NCI-H446 treated with DMSO at 0.1 percent for 48 hours (cell line): ENCODE data around the gene TRIM40.

ENCODE experiments used
- DNase-seq: peaks from one replicate; lab custom pipeline; 2025; lab: John Stamatoyannopoulos, UW

TRIM40 gene

GRCh38 chr6:30149234-30149633, 13.3 kb downstream of the TRIM40 start:
- no peak for DNase-seq

GRCh38 chr6:30149858-30150550, 14.1 kb downstream of the TRIM40 start:
- no peak for DNase-seq

GRCh38 chr6:30150671-30151395, 14.9 kb downstream of the TRIM40 start:
- no peak for DNase-seq

- no peak for DNase-seq
These were observed 15.6 kb downstream of the TRIM40 start for GRCh38 chr6:30151580-30151979.

- no peak for DNase-seq
These were observed 16.2 kb downstream of the TRIM40 start for GRCh38 chr6:30152016-30152673.

- no peak for DNase-seq
These were observed 17.1 kb downstream of the TRIM40 start for GRCh38 chr6:30152910-30153610.

GRCh38 chr6:30154061-30154460, 18.1 kb downstream of the TRIM40 start:
- DNase-seq, result no peak

- no peak for DNase-seq
These were observed 19.0 kb downstream of the TRIM40 start for GRCh38 chr6:30154709-30155519.

- no peak for DNase-seq
These were observed 19.8 kb downstream of the TRIM40 start for GRCh38 chr6:30155520-30156261.

- DNase-seq, result no peak
These were observed 20.3 kb downstream of the TRIM40 start for GRCh38 chr6:30156262-30156599.

GRCh38 chr6:30156774-30157173, 20.8 kb downstream of the TRIM40 start:
- no peak for DNase-seq

GRCh38 chr6:30157581-30157980, 21.6 kb downstream of the TRIM40 start:
- no peak for DNase-seq

GRCh38 chr6:30157999-30158398, 22.1 kb downstream of the TRIM40 start:
- DNase-seq, result no peak

- DNase-seq, result no peak
These were observed 22.6 kb downstream of the TRIM40 start for GRCh38 chr6:30158475-30159040.

- DNase-seq, result no peak
These were observed 24.3 kb downstream of the TRIM40 start for GRCh38 chr6:30160008-30160784.

- no peak for DNase-seq
These were observed 25.0 kb downstream of the TRIM40 start, which contains the start of gene TRIM10 for GRCh38 chr6:30160785-30161531. Gene TRIM10 (minus strand): TSS chr6:30161211. CDS start chr6:30160858, 353 bp downstream.

GRCh38 chr6:30162265-30163089, 26.5 kb downstream of the TRIM40 start:
- DNase-seq, result no peak
